Caco-2 (cell line): ENCODE measurements around the gene FARS2. TPM values are rescaled to one million over a fixed set of nuclear protein-coding genes. Genes with fewer than 3 reads are reported as not detected.

Experiments
- Bru-seq: library from RNA; stranded (reverse); fragments of 400-500 nt; gene quantifications from one replicate; lab custom pipeline; 2021; lab: Mats Ljungman, UMichigan
- BruChase-seq, 2 experiments: library from RNA; stranded (reverse); fragments of 400-500 nt; gene quantifications; one replicate each; lab custom pipeline; 2021; lab: Mats Ljungman, UMichigan
- BruUV-seq: library from RNA; stranded (reverse); fragments of 400-500 nt; replicated peaks from 2 replicates; lab custom pipeline; 2021; lab: Mats Ljungman, UMichigan
- CTCF ChIA-PET: fragments of 300-600 bp; sonication (Branson Sonifier 250); formaldehyde crosslinking; loops from one replicate; lab custom pipeline; 2022; ENCODE audit warnings: antibody characterized with exemption; lab: Charles Lee
- POLR2A ChIA-PET: fragments of 300-600 bp; sonication (Branson Sonifier 250); formaldehyde crosslinking; loops from one replicate; lab custom pipeline; 2022; ENCODE audit warnings: antibody characterized with exemption; lab: Charles Lee
- DNase-seq, 2 experiments: peaks; one replicate each; pipeline versions ENCODE4 v3.0.0 to v3.0.0-alpha.2; 2020 to 2022
- H3K27me3 ChIP-seq: replicated peaks from 2 replicates; pipeline ENCODE4 v1.6.0; 2011; ENCODE audit warnings: low read length; ENCODE audit not compliant: control insufficient read depth, insufficient read depth
- H3K36me3 ChIP-seq: 2 replicates; pipeline ENCODE4 v1.5.1; 2011; ENCODE audit warnings: low read length; ENCODE audit not compliant: control insufficient read depth, insufficient read depth
- H3K4me1 ChIP-seq: fragments of 250-450 bp; sonication (Bioruptor Pico); 2 replicates; pipeline ENCODE4 v1.5.1; 2020; ENCODE audit warnings: mild to moderate bottlenecking
- H3K4me3 ChIP-seq: 2 replicates; pipeline ENCODE4 v1.5.1; 2011; ENCODE audit warnings: low read depth, mild to moderate bottlenecking, control low read depth, low read length
- H3K9me3 ChIP-seq: fragments of 250-450 bp; sonication (Bioruptor Pico); 2 replicates; pipeline ENCODE4 v1.5.1; 2020; ENCODE audit warnings: mild to moderate bottlenecking, moderate library complexity
- H3K27ac Mint-ChIP-seq: one replicate; pipeline ENCODE4 v1.8.0; 2022; ENCODE audit warnings: mixed read lengths; ENCODE audit not compliant: unreplicated experiment
- H3K27me3 Mint-ChIP-seq: one replicate; pipeline ENCODE4 v1.8.0; 2022; ENCODE audit warnings: mixed read lengths; ENCODE audit not compliant: insufficient read depth, unreplicated experiment
- H3K36me3 Mint-ChIP-seq: one replicate; pipeline ENCODE4 v1.8.0; 2022; ENCODE audit warnings: mild to moderate bottlenecking, mixed read lengths; ENCODE audit not compliant: insufficient read depth, unreplicated experiment
- H3K4me1 Mint-ChIP-seq: one replicate; pipeline ENCODE4 v1.8.0; 2022; ENCODE audit warnings: low read depth, mixed read lengths; ENCODE audit not compliant: unreplicated experiment
- H3K4me3 Mint-ChIP-seq: one replicate; pipeline ENCODE4 v1.8.0; 2022; ENCODE audit warnings: mild to moderate bottlenecking, moderate library complexity, mixed read lengths; ENCODE audit not compliant: unreplicated experiment
- H3K9me3 Mint-ChIP-seq: one replicate; pipeline ENCODE4 v1.8.0; 2022; ENCODE audit warnings: mixed read lengths; ENCODE audit not compliant: unreplicated experiment
- intact Hi-C: fragments of 100-400 bp; cut with micrococcal nuclease; formaldehyde crosslinking; loops from one replicate; pipeline ENCODE4 v1.10.0; 2022; ENCODE audit not compliant: unreplicated experiment
- long read RNA-seq: library from polyadenylated mRNA; stranded (forward); transcript quantifications from one replicate; pipeline ENCODE4 v2.0.0, GENCODE V29; 2022
- total RNA-seq: library from RNA; stranded (reverse); gene quantifications from 2 replicates; pipeline ENCODE4 v1.2.3, GENCODE V29; 2022
- TF ChIP-seq, protein P1 (sequence below), 2 experiments: fragments of 200-600 bp in 1 of 2; IDR thresholded peaks; 1 replicate in 1 of 2; 2 replicates in 1 of 2; pipeline versions ENCODE4 v1.5.1 to v1.8.0; 2011 to 2022; ENCODE audit warnings: antibody characterized with exemption in 1 of 2, control low read depth in 1 of 2, inconsistent platforms in 1 of 2, low read depth in 1 of 2, low read length in 1 of 2, mild to moderate bottlenecking in 1 of 2, moderate library complexity in 1 of 2; ENCODE audit not compliant: insufficient read depth in 1 of 2, severe bottlenecking in 1 of 2, unreplicated experiment in 1 of 2

The FARS2 gene
- total RNA-seq = 14.0 and 15.4 TPM in 2 replicates
- Bru-seq, nascent RNA = percentile 69 among the genes with signal in this experiment
- BruChase-seq, experiment 1, labeled RNA remaining after a 2-hour chase = percentile 65 among the genes with signal in this experiment
- percentile 58 among the genes with signal in this experiment for BruChase-seq, experiment 2, labeled RNA remaining after a 6-hour chase
- long read RNA-seq, transcript FARS2-201 (7 exons, 1,663 nt) = major isoform, 17 of 37 reads
- long read RNA-seq, partial matches to known transcripts = 0 of 37 reads
- long read RNA-seq, other reads (novel, unspliced or antisense) = 19 of 37 reads

DNA sequence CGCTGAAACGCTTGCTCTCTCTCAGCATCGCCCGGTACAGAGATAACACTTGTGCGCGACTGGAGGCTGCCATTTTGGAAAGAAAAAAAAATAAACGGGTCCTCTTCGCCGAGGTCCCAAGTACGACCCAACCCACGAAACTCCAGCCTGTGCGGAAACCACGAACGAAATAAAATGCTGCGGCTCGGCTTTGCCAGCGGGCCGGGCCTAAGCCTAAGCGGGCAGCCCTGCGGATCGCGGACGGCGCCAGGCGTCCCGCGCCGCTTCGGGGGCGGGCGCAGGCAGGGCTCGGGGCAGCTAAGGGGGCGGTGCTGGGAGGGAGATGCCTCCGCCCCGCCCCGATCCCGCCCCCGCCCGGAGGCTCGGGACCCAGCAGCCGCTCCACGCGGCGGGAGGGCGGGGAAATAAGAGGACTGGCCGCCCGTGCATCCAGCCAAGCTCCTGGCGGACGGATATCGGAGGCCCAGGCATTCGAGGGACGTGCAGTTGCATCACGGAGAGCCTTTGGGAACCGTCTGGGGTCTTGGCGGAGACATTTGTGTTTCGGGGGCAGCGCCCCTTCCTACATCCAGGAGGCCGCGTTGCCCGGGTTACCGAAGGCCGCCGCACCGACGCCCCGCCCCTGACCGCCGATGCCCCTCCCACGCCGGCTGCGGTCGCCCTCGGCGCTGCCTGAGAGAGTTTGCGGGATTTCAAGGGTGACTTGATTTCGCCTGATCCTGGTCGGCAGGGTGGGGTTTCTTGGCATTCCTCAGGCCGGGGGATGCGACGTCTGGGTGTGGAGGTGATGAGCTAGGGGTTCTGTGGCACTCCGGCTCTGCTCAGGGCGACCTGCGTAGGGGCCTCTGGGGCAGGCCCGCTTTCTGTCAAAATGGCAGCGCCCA is at the start of gene FARS2, which contains the start of gene LYRM4:
Gene FARS2, plus strand, starts transcription at position 853 of the 884 bp plus-strand sequence.
Gene LYRM4, minus strand, starts transcription at position 290 of the 884 bp plus-strand sequence. Its CDS starts 217 bp downstream, at position 73.
- Mint-ChIP-seq H3K27me3 (no peaks in the 10 kb centered on the region), H3K4me1 (peaks cover 8% of the 10 kb centered on the region), H3K36me3 (peaks cover 21% of the 10 kb centered on the region), H3K4me3 (peak within 1 kb of the TSS; percentile 91), H3K27ac (peak within 1 kb of the TSS; percentile 100), H3K9me3 (no peaks in the 10 kb centered on the region)
- no peaks in the 10 kb centered on the region for H3K27me3 ChIP-seq
- TF ChIP-seq, protein P1, sequence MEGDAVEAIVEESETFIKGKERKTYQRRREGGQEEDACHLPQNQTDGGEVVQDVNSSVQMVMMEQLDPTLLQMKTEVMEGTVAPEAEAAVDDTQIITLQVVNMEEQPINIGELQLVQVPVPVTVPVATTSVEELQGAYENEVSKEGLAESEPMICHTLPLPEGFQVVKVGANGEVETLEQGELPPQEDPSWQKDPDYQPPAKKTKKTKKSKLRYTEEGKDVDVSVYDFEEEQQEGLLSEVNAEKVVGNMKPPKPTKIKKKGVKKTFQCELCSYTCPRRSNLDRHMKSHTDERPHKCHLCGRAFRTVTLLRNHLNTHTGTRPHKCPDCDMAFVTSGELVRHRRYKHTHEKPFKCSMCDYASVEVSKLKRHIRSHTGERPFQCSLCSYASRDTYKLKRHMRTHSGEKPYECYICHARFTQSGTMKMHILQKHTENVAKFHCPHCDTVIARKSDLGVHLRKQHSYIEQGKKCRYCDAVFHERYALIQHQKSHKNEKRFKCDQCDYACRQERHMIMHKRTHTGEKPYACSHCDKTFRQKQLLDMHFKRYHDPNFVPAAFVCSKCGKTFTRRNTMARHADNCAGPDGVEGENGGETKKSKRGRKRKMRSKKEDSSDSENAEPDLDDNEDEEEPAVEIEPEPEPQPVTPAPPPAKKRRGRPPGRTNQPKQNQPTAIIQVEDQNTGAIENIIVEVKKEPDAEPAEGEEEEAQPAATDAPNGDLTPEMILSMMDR (IDR thresholded peaks at IDR 0.05; ENCODE audit: insufficient read depth in 1 of 2, low read depth in 1 of 2, low read length in 1 of 2, severe bottlenecking in 1 of 2, unreplicated experiment in 1 of 2) = no peak
- peak; percentile 84 to 92 for DNase-seq
- BruUV-seq = no TSS peak
- peaks cover 6% of the 10 kb centered on the region; the same call in 1 of the 2 replicates for H3K4me1 ChIP-seq
- intact Hi-C loops = loop anchor here (1.0 to 5.0 kb wide), 2 partner anchors 54 to 118 kb away; no protein-coding TSS in a partner anchor
- peak within 1 kb of the TSS; percentile 91 for H3K4me3 ChIP-seq
- ChIA-PET CTCF (interaction anchor here (0.6 kb wide), 1 partner anchor 117 kb away, joined by 3 read pairs; no protein-coding TSS in a partner anchor), POLR2A (interaction anchor here (1.1 to 1.2 kb wide), 3 partner anchors 8 to 70 kb away, joined by 3 to 5 read pairs (median 3); no protein-coding TSS in a partner anchor)
- no peaks in the 10 kb centered on the region for H3K36me3 ChIP-seq
- H3K9me3 ChIP-seq = no peaks in the 10 kb centered on the region

DNA sequence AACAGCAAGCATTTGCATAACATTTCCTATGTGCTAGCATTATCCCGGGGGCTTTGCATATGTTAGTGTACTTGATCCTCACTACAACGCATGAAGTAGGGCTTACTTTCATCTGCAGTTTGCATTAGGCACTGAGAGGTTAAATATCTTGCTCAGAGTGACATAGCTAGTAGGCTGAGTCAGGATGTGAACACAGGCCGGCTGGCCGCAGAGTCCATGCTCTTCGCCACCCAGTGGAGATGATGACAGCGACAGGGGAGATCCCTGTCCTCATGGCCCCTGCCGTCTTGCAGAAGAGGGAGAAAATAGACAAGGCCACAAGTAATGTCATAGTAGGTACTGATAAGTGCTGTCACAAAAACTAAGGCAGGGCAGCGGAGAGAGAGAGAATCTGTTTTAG is 47.5 kb upstream of the FARS2 start:
- peak in 1 of 2 experiments; percentile 12 for DNase-seq
- Mint-ChIP-seq H3K4me3 (no peak overlapping the region), H3K9me3 (no peaks in the 10 kb centered on the region), H3K4me1 (no peaks in the 10 kb centered on the region), H3K36me3 (peaks cover 11% of the 10 kb centered on the region), H3K27ac (no peak overlapping the region), H3K27me3 (no peaks in the 10 kb centered on the region)
- no TSS peak for BruUV-seq
- POLR2A ChIA-PET = no interaction called here
- Histone ChIP-seq H3K9me3 (no peaks in the 10 kb centered on the region), H3K4me1 (no peaks in the 10 kb centered on the region), H3K4me3 (no peak overlapping the region), H3K36me3 (no peaks in the 10 kb centered on the region), H3K27me3 (no peaks in the 10 kb centered on the region)
- TF ChIP-seq, protein P1 (IDR thresholded peaks at IDR 0.05; ENCODE audit: insufficient read depth in 1 of 2, low read depth in 1 of 2, low read length in 1 of 2, severe bottlenecking in 1 of 2, unreplicated experiment in 1 of 2) = no peak
- CTCF ChIA-PET = interaction anchor here (2.9 kb wide), 1 partner anchor 70 kb away, joined by 12 read pairs; no protein-coding TSS in a partner anchor
- intact Hi-C loops = loop anchor here (5.0 kb wide), 1 partner anchor 72 kb away; no protein-coding TSS in a partner anchor
